Measurements from ENCODE around the gene NLRC5. TPM values are rescaled to one million over a fixed set of nuclear protein-coding genes. Genes with fewer than 3 reads are reported as not detected.
"Not testable (repeated sequence)": the region's sequence is repeated elsewhere in the genome, so short reads cannot be mapped to it uniquely, and the experiment has no call there.

NLRC5 gene
- total and polyA plus RNA-seq, 7 experiments from 2014 or later, result 76.0 to 615 (median 392) TPM

DNA sequence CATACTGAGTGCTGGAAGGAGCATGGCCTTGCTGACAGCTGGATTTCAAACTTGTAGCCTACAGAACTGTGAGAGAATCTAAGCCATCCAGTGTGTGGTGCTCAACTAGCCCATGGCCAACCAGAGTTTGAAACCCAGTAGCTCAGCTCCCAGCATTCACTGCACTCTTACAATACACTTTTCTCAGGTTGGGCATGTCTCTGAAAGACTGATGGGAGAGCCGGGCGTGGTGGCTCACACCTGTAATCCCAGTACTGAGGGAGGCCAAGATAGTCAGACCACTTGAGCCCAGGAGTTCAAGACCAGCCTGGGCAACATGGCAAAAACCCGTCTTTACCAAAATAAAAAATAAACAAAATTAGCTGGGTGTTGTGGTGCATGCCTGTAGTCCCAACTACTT lies 106.8 kb downstream of the NLRC5 start:
- ChIA-PET CTCF (interaction anchor here (1.3 to 1.4 kb wide), 2 partner anchors 10 to 12 kb away, joined by 5 read pairs; no protein-coding TSS in a partner anchor), POLR2A (interaction anchor here (1.4 kb wide), 1 partner anchor 10 kb away, joined by 3 read pairs; no protein-coding TSS in a partner anchor)
- Histone ChIP-seq H3K36me3 (ENCODE audit: control insufficient read depth in 2 of 3, insufficient read depth in 3 of 3, low read length in 3 of 3) (no peaks in the 10 kb centered on the region), H3K4me1 (ENCODE audit: control insufficient read depth in 2 of 2, insufficient read depth in 2 of 2, low read length in 2 of 2) (peaks cover 0 to 13% of the 10 kb centered on the region in 2 donors), H3K27ac (ENCODE audit: low read depth, low read length) (no peak overlapping the region), H3K9me3 (ENCODE audit: control insufficient read depth in 2 of 3, low read length in 3 of 3) (no peaks in the 10 kb centered on the region), H3K4me3 (ENCODE audit: low read length) (no peak overlapping the region), H3K27me3 (ENCODE audit: control insufficient read depth in 2 of 2, insufficient read depth in 2 of 2, low read length in 2 of 2) (no peaks in the 10 kb centered on the region)
- ATAC-seq (no peak), DNase-seq (no peak)
- H3K27me3 Mint-ChIP-seq, result peaks cover 0 to 19% (median 0%) of the 10 kb centered on the region in 5 donors
- peaks cover 0 to 2% (median 0%) of the 10 kb centered on the region in 11 donors for H3K9me3 Mint-ChIP-seq
- intact Hi-C loops (cut with micrococcal nuclease), result loop anchor here in 1 of 2 donors (10.0 kb wide), 1 partner anchor 149 kb away; the partner anchor contains the start of gene ARL2BP
- H3K4me1 Mint-ChIP-seq, result peaks cover 9 to 34% (median 25%) of the 10 kb centered on the region in 7 donors
- H3K4me3 Mint-ChIP-seq, result no peak overlapping the region
- H3K36me3 Mint-ChIP-seq, result peaks cover 0 to under 1% (median 0%) of the 10 kb centered on the region in 5 donors
- H3K27ac Mint-ChIP-seq, result peak overlapping the region in 2 of 9 donors; percentile 20 to 62

DNA sequence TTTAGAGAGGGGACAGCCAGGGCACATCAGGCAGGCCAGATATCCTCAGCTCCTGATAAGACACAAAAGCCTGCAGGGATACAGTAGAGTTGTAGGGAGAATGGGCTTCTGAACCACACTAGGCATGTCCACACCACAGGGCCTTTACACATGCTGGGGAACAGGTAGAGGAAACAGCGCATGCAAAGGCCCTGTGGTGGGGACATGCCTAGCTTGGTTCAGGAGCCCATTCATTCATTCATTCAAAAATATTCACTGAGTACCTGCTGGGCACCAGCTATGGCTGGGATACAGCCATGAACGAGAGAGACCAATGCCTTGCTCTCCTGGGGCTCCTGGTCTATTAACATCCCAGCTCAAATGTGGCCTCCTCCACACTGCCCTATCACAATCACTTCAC lies 107.4 kb downstream of the NLRC5 start:
- Mint-ChIP-seq H3K4me3 (no peak overlapping the region), H3K27me3 (peaks cover 0 to 13% (median 0%) of the 10 kb centered on the region in 5 donors), H3K27ac (peak overlapping the region in 3 of 9 donors; percentile 15 to 20 (median 15)), H3K36me3 (no peaks in the 10 kb centered on the region), H3K9me3 (peaks cover 0 to 2% (median 0%) of the 10 kb centered on the region in 11 donors), H3K4me1 (peaks cover 5 to 32% (median 23%) of the 10 kb centered on the region in 7 donors)
- Histone ChIP-seq H3K4me1 (ENCODE audit: control insufficient read depth in 2 of 2, insufficient read depth in 2 of 2, low read length in 2 of 2) (peaks cover 0 to 10% of the 10 kb centered on the region in 2 donors), H3K4me3 (ENCODE audit: low read length) (no peak overlapping the region), H3K9me3 (ENCODE audit: control insufficient read depth in 2 of 3, low read length in 3 of 3) (no peaks in the 10 kb centered on the region), H3K36me3 (ENCODE audit: control insufficient read depth in 2 of 3, insufficient read depth in 3 of 3, low read length in 3 of 3) (no peaks in the 10 kb centered on the region), H3K27ac (ENCODE audit: low read depth, low read length) (no peak overlapping the region), H3K27me3 (ENCODE audit: control insufficient read depth in 2 of 2, insufficient read depth in 2 of 2, low read length in 2 of 2) (no peaks in the 10 kb centered on the region)
- DNase-seq, result no peak
- ChIA-PET POLR2A (interaction anchor here (1.4 kb wide), 1 partner anchor 10 kb away, joined by 3 read pairs; no protein-coding TSS in a partner anchor), CTCF (interaction anchor here (0.8 to 1.3 kb wide), 2 partner anchors 12 to 15 kb away, joined by 3 to 5 read pairs; no protein-coding TSS in a partner anchor)
- ATAC-seq, result no peak
- intact Hi-C loops (cut with micrococcal nuclease), result loop anchor here in 1 of 2 donors (10.0 kb wide), 1 partner anchor 148 kb away; the partner anchor contains the start of gene ARL2BP

DNA sequence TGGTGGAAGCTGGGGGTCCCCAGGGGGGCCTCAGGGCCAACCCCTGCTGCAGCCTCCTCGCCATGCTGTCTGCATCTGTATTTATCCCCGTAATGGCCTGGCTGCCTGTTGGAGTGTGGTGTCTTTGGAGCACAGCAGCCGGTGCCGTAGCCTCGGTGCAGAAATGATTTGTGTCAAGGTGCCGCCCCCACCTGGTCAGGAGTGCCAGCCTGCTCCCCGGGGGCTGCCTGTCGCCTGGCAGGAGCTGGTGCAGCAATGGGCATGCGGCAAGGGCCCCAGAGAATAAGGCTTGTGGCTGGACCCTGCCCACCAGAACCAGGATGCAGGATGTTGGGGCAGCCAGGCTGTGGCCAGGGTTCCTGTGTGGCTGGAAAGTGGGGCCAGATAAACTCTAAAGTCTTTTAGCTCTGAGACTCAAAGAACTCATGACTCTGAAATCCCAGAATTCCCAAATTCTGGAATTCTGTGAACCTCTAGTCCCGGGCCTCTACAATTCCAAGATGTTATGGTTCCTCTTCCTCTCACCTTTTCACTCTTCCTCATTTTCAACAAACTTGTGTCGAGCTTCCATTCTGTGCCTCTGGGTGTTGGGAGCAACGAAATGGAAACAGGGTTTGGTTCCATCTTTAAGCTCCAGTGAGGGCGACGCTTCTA lies 109.0 kb downstream of the NLRC5 start:
- intact Hi-C loops (cut with micrococcal nuclease), result loop anchor here in 1 of 2 donors (10.0 kb wide), 1 partner anchor 146 kb away; the partner anchor contains the start of gene ARL2BP
- no peaks in the 10 kb centered on the region for H3K36me3 Mint-ChIP-seq
- no peak for ATAC-seq
- ChIA-PET CTCF (no interaction called here), POLR2A (interaction anchor here (0.9 to 1.5 kb wide), 2 partner anchors 88 to 99 kb away, joined by 3 to 5 read pairs; partner anchors contain the start of genes PSME3IP1 and RSPRY1)
- H3K27me3 ChIP-seq (ENCODE audit: control insufficient read depth in 2 of 2, insufficient read depth in 2 of 2, low read length in 2 of 2), result no peaks in the 10 kb centered on the region
- no peak overlapping the region for H3K27ac Mint-ChIP-seq
- H3K4me3 ChIP-seq (ENCODE audit: low read length), result no peak overlapping the region
- peaks cover 0 to 2% (median 0%) of the 10 kb centered on the region in 11 donors for H3K9me3 Mint-ChIP-seq
- H3K27me3 Mint-ChIP-seq, result peaks cover 0 to 11% (median 0%) of the 10 kb centered on the region in 5 donors
- no peak for DNase-seq
- peaks cover 0 to 5% of the 10 kb centered on the region in 2 donors for H3K4me1 ChIP-seq (ENCODE audit: control insufficient read depth in 2 of 2, insufficient read depth in 2 of 2, low read length in 2 of 2)
- no peak overlapping the region for H3K27ac ChIP-seq (ENCODE audit: low read depth, low read length)
- H3K36me3 ChIP-seq (ENCODE audit: control insufficient read depth in 2 of 3, insufficient read depth in 3 of 3, low read length in 3 of 3), result no peaks in the 10 kb centered on the region
- H3K4me1 Mint-ChIP-seq, result peaks cover 5 to 30% (median 21%) of the 10 kb centered on the region in 7 donors
- H3K9me3 ChIP-seq (ENCODE audit: control insufficient read depth in 2 of 3, low read length in 3 of 3), result no peaks in the 10 kb centered on the region
- H3K4me3 Mint-ChIP-seq, result no peak overlapping the region

DNA sequence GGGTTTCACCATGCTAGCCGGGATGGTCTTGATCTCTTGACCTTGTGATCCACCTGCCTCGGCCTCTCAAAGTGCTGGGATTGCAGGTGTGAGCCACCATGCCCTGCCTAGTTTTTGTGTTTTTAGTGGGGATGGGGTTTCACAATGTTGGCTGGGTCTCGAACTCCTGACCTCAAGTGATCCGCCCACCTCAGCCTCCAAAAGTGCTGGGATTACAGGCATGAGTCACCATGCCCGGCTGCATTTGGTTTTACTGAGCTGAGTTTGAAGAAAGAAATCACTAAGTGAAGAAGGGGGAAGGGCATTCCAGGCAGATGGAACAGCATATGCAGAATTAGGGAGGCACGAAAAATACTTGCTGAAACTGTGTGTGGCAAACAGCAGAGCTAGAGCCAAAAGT lies 110.6 kb downstream of the NLRC5 start:
- H3K27ac ChIP-seq (ENCODE audit: low read depth, low read length); CTCF ChIA-PET; ATAC-seq; H3K36me3 Mint-ChIP-seq; H3K4me3 ChIP-seq (ENCODE audit: low read length); H3K27me3 ChIP-seq (ENCODE audit: control insufficient read depth in 2 of 2, insufficient read depth in 2 of 2, low read length in 2 of 2); H3K4me3 Mint-ChIP-seq; H3K27me3 Mint-ChIP-seq; H3K36me3 ChIP-seq (ENCODE audit: control insufficient read depth in 2 of 3, insufficient read depth in 3 of 3, low read length in 3 of 3); H3K9me3 ChIP-seq (ENCODE audit: control insufficient read depth in 2 of 3, low read length in 3 of 3); DNase-seq; POLR2A ChIA-PET; H3K9me3 Mint-ChIP-seq; H3K4me1 ChIP-seq (ENCODE audit: control insufficient read depth in 2 of 2, insufficient read depth in 2 of 2, low read length in 2 of 2): not testable (repeated sequence)
- intact Hi-C loops (cut with micrococcal nuclease), result loop anchor here in 1 of 2 donors (10.0 kb wide), 1 partner anchor 145 kb away; the partner anchor contains the start of gene ARL2BP
- Mint-ChIP-seq H3K4me1 (peaks cover 7 to 37% (median 25%) of the 10 kb centered on the region in 7 donors), H3K27ac (peak overlapping the region in 1 of 9 donors; percentile 29)

DNA sequence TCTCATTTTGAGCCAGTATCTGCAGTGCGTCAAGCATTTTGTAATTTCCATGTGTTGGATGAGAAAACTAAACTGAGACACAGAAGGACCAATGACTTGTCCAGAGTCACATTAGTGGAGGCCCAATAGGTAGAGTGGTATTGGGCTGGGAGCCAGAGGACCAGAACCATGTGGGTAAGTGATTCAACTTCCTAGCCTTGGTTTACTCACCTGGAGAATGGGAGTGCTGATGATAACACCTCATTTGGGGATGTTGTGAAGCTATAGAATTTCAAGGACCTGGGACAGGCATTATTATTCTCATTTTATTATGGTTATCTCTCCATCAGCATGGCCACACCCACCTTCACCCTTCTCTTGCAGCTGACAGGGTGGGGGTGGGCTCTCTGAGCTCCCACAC lies 111.1 kb downstream of the NLRC5 start:
- H3K27me3 Mint-ChIP-seq, result no peaks in the 10 kb centered on the region
- no peaks in the 10 kb centered on the region for H3K27me3 ChIP-seq (ENCODE audit: control insufficient read depth in 2 of 2, insufficient read depth in 2 of 2, low read length in 2 of 2)
- H3K27ac Mint-ChIP-seq, result peak overlapping the region in 1 of 9 donors; percentile 29
- ChIA-PET CTCF (no interaction called here), POLR2A (no interaction called here)
- H3K36me3 Mint-ChIP-seq, result no peaks in the 10 kb centered on the region
- no peak for DNase-seq
- H3K9me3 Mint-ChIP-seq, result peaks cover 0 to 2% (median 0%) of the 10 kb centered on the region in 11 donors
- no peaks in the 10 kb centered on the region for H3K9me3 ChIP-seq (ENCODE audit: control insufficient read depth in 2 of 3, low read length in 3 of 3)
- peaks cover 0 to 5% of the 10 kb centered on the region in 2 donors for H3K4me1 ChIP-seq (ENCODE audit: control insufficient read depth in 2 of 2, insufficient read depth in 2 of 2, low read length in 2 of 2)
- ATAC-seq, result no peak
- H3K4me3 Mint-ChIP-seq, result no peak overlapping the region
- H3K27ac ChIP-seq (ENCODE audit: low read depth, low read length), result no peak overlapping the region
- H3K36me3 ChIP-seq (ENCODE audit: control insufficient read depth in 2 of 3, insufficient read depth in 3 of 3, low read length in 3 of 3), result no peaks in the 10 kb centered on the region
- H3K4me3 ChIP-seq (ENCODE audit: low read length), result no peak overlapping the region
- peaks cover 9 to 39% (median 27%) of the 10 kb centered on the region in 7 donors for H3K4me1 Mint-ChIP-seq
- intact Hi-C loops (cut with micrococcal nuclease), result no loop called here

DNA sequence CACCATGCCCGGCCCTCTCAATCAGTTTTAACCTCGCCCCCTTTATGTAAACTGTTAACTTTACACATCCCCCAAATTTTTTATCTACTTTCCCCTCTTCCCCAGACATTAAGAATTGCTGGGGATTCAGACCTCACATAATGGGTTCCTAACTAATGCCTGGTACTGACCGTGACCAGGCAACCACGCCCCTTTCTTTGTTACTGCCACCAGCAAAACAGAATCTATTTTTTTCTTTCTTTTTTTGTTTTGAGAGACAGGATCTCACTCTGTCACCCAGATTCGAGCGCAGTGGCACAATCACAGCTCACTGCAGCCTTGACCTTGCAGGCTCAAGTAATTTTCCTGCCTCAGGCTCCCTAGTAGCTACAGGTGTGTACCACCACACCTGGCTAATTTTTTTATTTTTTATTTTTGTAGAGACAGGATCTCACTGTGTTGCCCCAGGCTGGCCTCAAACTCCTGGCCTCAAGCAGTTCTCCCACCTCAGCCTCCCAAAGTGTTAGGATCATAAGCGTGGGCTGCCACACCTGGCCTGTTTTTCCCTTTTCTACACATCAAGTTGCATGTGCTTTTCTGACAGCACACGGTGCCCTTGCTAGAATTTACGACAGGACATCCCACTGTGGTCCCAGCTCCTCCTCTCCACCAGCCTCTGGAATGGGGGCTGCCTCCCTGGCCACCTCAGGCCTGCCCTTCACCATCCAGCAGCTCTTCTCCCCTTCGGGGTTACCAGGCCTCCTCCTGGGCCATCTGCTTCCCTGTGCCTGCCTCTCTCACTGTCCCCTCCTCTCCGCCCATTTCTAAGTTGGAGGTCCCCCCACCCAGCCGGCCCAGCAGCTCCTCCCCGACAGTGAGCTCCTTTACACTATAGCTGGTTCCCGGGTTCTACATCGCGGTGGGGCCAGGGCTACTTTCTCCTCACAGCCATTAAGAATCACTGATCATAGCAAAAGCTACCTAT lies 113.8 kb downstream of the NLRC5 start:
- no peaks in the 10 kb centered on the region for H3K27me3 ChIP-seq (ENCODE audit: control insufficient read depth in 2 of 2, insufficient read depth in 2 of 2, low read length in 2 of 2)
- H3K4me1 Mint-ChIP-seq, result peaks cover 12 to 43% (median 26%) of the 10 kb centered on the region in 7 donors
- no peak overlapping the region for H3K4me3 ChIP-seq (ENCODE audit: low read length)
- no peaks in the 10 kb centered on the region for H3K9me3 ChIP-seq (ENCODE audit: control insufficient read depth in 2 of 3, low read length in 3 of 3)
- H3K4me3 Mint-ChIP-seq, result no peak overlapping the region
- ATAC-seq, result no peak
- H3K27ac Mint-ChIP-seq, result peak overlapping the region in 2 of 9 donors; percentile 10 to 66
- CTCF ChIA-PET, result interaction anchor here (0.8 kb wide), 1 partner anchor 20 kb away, joined by 3 read pairs; no protein-coding TSS in a partner anchor
- intact Hi-C loops (cut with micrococcal nuclease), result no loop called here
- POLR2A ChIA-PET, result interaction anchor here (0.6 kb wide), 1 partner anchor 17 kb away, joined by 3 read pairs; no protein-coding TSS in a partner anchor
- no peaks in the 10 kb centered on the region for H3K36me3 ChIP-seq (ENCODE audit: control insufficient read depth in 2 of 3, insufficient read depth in 3 of 3, low read length in 3 of 3)
- H3K27me3 Mint-ChIP-seq, result no peaks in the 10 kb centered on the region
- no peak overlapping the region for H3K27ac ChIP-seq (ENCODE audit: low read depth, low read length)
- H3K36me3 Mint-ChIP-seq, result no peaks in the 10 kb centered on the region
- DNase-seq, result no peak
- no peaks in the 10 kb centered on the region for H3K9me3 Mint-ChIP-seq
- H3K4me1 ChIP-seq (ENCODE audit: control insufficient read depth in 2 of 2, insufficient read depth in 2 of 2, low read length in 2 of 2), result peaks cover 0 to 5% of the 10 kb centered on the region in 2 donors
